NT2/D1 (cell line): ENCODE measurements around the gene TNFAIP8.

ENCODE experiments used
- YY1 ChIP-seq: IDR thresholded peaks from 2 replicates; pipeline ENCODE4 v1.6.1; 2011; ENCODE audit not compliant: insufficient read length, insufficient read depth
- ZNF274 ChIP-seq: IDR thresholded peaks from 2 replicates; pipeline ENCODE4 v1.6.1; 2011; ENCODE audit warnings: mild to moderate bottlenecking, low read depth, low read length

- no peak for TF ChIP-seq YY1
- TF ChIP-seq ZNF274, result no peak
Measured at GRCh38 chr5:119360905-119361593, 5.2 kb downstream of the TNFAIP8 start.
